HEK293 (cell line): Measurements from ENCODE around the gene UGT1A10.

Source experiments
- HOXA7 ChIP-seq: sonication (generic); formaldehyde crosslinking; IDR thresholded peaks from 2 replicates; pipeline ENCODE4 v1.8.1; 2022; ENCODE audit warnings: missing genetic modification reagents, borderline replicate concordance
- YY1 ChIP-seq: fragments of 450-650 bp; formaldehyde crosslinking; IDR thresholded peaks from 2 replicates; pipeline ENCODE4 v1.5.1; 2018; ENCODE audit warnings: missing biosample characterization, missing genetic modification characterization
- ZBTB17 ChIP-seq: fragments of 450-650 bp; formaldehyde crosslinking; IDR thresholded peaks from 2 replicates; pipeline ENCODE4 v1.5.1; 2016; ENCODE audit warnings: missing biosample characterization, missing genetic modification characterization
- ZNF274 ChIP-seq, 2 experiments: fragments of 200-500 bp in 1 of 2; fragments of 450-650 bp in 1 of 2; sonication (Bioruptor generic) in 1 of 2; formaldehyde crosslinking in 1 of 2; IDR thresholded peaks; 2 replicates each; pipeline versions ENCODE4 v1.5.1 to v1.6.1; 2014 to 2016; ENCODE audit warnings: borderline replicate concordance in 1 of 2, inconsistent platforms in 1 of 2, low read length in 1 of 2, missing biosample characterization in 1 of 2, missing genetic modification characterization in 1 of 2
- ZNF558 ChIP-seq: fragments of 450-650 bp; formaldehyde crosslinking; IDR thresholded peaks from 2 replicates; pipeline ENCODE4 v1.5.1; 2016; ENCODE audit warnings: missing biosample characterization, missing genetic modification characterization
- TF ChIP-seq, protein P1 (sequence below): fragments of 450-650 bp; formaldehyde crosslinking; conservative IDR thresholded peaks from 2 replicates; pipeline ENCODE4 v1.5.1; 2016; ENCODE audit warnings: low read depth, missing biosample characterization, missing genetic modification characterization
- TF ChIP-seq, protein P2 (sequence below): fragments of 450-650 bp; formaldehyde crosslinking; IDR thresholded peaks from 2 replicates; pipeline ENCODE4 v1.5.1; 2016; ENCODE audit warnings: missing biosample characterization, missing genetic modification characterization
- TF ChIP-seq, protein P3 (sequence below): IDR thresholded peaks from 2 replicates; pipeline ENCODE4 v1.6.1; 2011; ENCODE audit warnings: mild to moderate bottlenecking, low read depth, low read length, borderline replicate concordance

DNA sequence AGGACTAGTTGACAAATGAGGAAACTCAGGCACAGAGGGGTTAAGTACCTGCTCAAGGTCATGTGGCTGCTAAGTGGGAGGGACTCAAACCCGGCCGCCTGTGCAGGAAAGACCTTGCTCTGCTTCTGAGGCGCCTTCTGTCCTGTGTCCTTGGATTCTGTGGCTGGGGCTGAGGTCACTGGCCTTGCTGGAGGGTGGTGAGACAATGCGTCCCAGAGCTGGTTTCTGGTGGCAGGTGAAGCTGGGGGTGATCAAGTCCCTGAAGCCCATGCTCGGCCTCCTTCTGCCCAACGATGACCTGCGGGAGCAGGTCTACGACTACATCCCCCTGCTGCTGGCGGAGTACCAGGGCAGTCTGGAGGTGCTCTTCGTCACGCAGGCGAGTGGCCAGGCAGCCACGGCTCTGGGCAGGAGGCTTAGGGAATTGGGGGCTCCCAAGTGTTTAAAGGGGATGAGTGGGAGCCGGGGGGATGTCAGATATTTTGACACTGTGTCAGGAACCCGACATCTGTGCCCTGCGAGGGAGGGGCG, 157.9 kb downstream of the UGT1A10 start:
- TF ChIP-seq YY1 (tag by site-specific recombination) (no peak), HOXA7 (CRISPR knock-in tag) (no peak), ZBTB17 (no peak), ZNF274 (IDR thresholded peaks at IDR 0.05; ENCODE audit: low read length) (no peak), ZNF274 (tag by site-specific recombination; IDR thresholded peaks at IDR 0.05; ENCODE audit: borderline replicate concordance) (no peak), ZNF558 (tag by site-specific recombination) (no peak)
- TF ChIP-seq, protein P1, sequence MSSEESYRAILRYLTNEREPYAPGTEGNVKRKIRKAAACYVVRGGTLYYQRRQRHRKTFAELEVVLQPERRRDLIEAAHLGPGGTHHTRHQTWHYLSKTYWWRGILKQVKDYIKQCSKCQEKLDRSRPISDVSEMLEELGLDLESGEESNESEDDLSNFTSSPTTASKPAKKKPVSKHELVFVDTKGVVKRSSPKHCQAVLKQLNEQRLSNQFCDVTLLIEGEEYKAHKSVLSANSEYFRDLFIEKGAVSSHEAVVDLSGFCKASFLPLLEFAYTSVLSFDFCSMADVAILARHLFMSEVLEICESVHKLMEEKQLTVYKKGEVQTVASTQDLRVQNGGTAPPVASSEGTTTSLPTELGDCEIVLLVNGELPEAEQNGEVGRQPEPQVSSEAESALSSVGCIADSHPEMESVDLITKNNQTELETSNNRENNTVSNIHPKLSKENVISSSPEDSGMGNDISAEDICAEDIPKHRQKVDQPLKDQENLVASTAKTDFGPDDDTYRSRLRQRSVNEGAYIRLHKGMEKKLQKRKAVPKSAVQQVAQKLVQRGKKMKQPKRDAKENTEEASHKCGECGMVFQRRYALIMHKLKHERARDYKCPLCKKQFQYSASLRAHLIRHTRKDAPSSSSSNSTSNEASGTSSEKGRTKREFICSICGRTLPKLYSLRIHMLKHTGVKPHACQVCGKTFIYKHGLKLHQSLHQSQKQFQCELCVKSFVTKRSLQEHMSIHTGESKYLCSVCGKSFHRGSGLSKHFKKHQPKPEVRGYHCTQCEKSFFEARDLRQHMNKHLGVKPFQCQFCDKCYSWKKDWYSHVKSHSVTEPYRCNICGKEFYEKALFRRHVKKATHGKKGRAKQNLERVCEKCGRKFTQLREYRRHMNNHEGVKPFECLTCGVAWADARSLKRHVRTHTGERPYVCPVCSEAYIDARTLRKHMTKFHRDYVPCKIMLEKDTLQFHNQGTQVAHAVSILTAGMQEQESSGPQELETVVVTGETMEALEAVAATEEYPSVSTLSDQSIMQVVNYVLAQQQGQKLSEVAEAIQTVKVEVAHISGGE, result no peak
- TF ChIP-seq, protein P2, sequence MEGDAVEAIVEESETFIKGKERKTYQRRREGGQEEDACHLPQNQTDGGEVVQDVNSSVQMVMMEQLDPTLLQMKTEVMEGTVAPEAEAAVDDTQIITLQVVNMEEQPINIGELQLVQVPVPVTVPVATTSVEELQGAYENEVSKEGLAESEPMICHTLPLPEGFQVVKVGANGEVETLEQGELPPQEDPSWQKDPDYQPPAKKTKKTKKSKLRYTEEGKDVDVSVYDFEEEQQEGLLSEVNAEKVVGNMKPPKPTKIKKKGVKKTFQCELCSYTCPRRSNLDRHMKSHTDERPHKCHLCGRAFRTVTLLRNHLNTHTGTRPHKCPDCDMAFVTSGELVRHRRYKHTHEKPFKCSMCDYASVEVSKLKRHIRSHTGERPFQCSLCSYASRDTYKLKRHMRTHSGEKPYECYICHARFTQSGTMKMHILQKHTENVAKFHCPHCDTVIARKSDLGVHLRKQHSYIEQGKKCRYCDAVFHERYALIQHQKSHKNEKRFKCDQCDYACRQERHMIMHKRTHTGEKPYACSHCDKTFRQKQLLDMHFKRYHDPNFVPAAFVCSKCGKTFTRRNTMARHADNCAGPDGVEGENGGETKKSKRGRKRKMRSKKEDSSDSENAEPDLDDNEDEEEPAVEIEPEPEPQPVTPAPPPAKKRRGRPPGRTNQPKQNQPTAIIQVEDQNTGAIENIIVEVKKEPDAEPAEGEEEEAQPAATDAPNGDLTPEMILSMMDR (tag by site-specific recombination), result no peak
- TF ChIP-seq, protein P3, sequence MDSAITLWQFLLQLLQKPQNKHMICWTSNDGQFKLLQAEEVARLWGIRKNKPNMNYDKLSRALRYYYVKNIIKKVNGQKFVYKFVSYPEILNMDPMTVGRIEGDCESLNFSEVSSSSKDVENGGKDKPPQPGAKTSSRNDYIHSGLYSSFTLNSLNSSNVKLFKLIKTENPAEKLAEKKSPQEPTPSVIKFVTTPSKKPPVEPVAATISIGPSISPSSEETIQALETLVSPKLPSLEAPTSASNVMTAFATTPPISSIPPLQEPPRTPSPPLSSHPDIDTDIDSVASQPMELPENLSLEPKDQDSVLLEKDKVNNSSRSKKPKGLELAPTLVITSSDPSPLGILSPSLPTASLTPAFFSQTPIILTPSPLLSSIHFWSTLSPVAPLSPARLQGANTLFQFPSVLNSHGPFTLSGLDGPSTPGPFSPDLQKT, result no peak
